Hepatocyte (in vitro differentiated cells): ENCODE results near the gene PRKG1. TPM values are rescaled to one million over a fixed set of nuclear protein-coding genes. Genes with fewer than 3 reads are reported as not detected.

Experiments used
- DNase-seq: peaks from one replicate; pipeline ENCODE4 v3.0.0-alpha.2; 2016; ENCODE audit warnings: low spot score
- H2AFZ ChIP-seq: fragments of 200-600 bp; sonication (generic); 2 replicates; pipeline ENCODE4 v1.6.0; 2016; ENCODE audit warnings: antibody characterized with exemption, mild to moderate bottlenecking
- H3K27ac ChIP-seq: fragments of 200-600 bp; sonication (generic); 2 replicates; pipeline ENCODE4 v1.5.1; 2016; ENCODE audit warnings: mild to moderate bottlenecking
- H3K27me3 ChIP-seq: fragments of 200-600 bp; sonication (generic); 2 replicates; pipeline ENCODE4 v1.6.1; 2016
- H3K36me3 ChIP-seq: fragments of 200-600 bp; sonication (generic); replicated peaks from 2 replicates; pipeline ENCODE4 v1.5.1; 2016; ENCODE audit warnings: low read depth; ENCODE audit not compliant: insufficient read depth
- H3K4me1 ChIP-seq: fragments of 200-600 bp; sonication (generic); 2 replicates; pipeline ENCODE4 v1.5.1; 2016; ENCODE audit warnings: mild to moderate bottlenecking, moderate library complexity; ENCODE audit not compliant: insufficient read depth
- H3K4me2 ChIP-seq: fragments of 200-600 bp; sonication (generic); 2 replicates; pipeline ENCODE4 v1.6.0; 2016
- H3K4me3 ChIP-seq: fragments of 200-600 bp; sonication (generic); 2 replicates; pipeline ENCODE4 v1.5.1; 2016; ENCODE audit warnings: mild to moderate bottlenecking
- H3K79me2 ChIP-seq: fragments of 200-600 bp; sonication (generic); 2 replicates; pipeline ENCODE4 v1.6.0; 2017; ENCODE audit warnings: mild to moderate bottlenecking
- H3K9me2 ChIP-seq: fragments of 200-600 bp; sonication (generic); replicated peaks from 2 replicates; pipeline ENCODE4 v1.6.0; 2017; ENCODE audit warnings: mild to moderate bottlenecking; ENCODE audit not compliant: insufficient read depth
- H3K9me3 ChIP-seq: fragments of 200-600 bp; sonication (generic); 2 replicates; pipeline ENCODE4 v1.5.1; 2016; ENCODE audit warnings: low read depth, mild to moderate bottlenecking
- H4K20me1 ChIP-seq: fragments of 200-600 bp; sonication (generic); 2 replicates; pipeline ENCODE4 v1.6.0; 2016; ENCODE audit warnings: mild to moderate bottlenecking; ENCODE audit not compliant: insufficient read depth, poor library complexity, severe bottlenecking
- EZH2 ChIP-seq: fragments of 200-600 bp; sonication (generic); IDR thresholded peaks from 2 replicates; pipeline ENCODE4 v1.6.1; 2016; ENCODE audit warnings: antibody characterized with exemption, mild to moderate bottlenecking, borderline replicate concordance
- EZH2phosphoT487 ChIP-seq: fragments of 200-600 bp; sonication (generic); IDR thresholded peaks from one replicate; pipeline ENCODE4 v1.6.1; 2018; ENCODE audit warnings: antibody characterized with exemption, mild to moderate bottlenecking, low read depth, moderate library complexity; ENCODE audit not compliant: unreplicated experiment, severe bottlenecking
- WGBS: methylation state at CpG from one replicate; pipeline ENCODE4 v1.1.6; 2016; ENCODE audit warnings: low lambda C conversion rate; ENCODE audit errors: missing lambda C conversion rate; 5-methylcytosine and 5-hydroxymethylcytosine counted together
- polyA plus RNA-seq: library from polyadenylated mRNA; unstranded; fragments of >200 nt; fragmentation: Nextera tagmentation; extraction: Ambion mirVana; gene quantifications from 2 replicates; pipeline ENCODE4 v1.2.1, GENCODE V29; 2016
- total RNA-seq: library from RNA; depleted of rRNA; stranded (reverse); fragments of >200 nt; gene quantifications from 2 replicates; pipeline ENCODE4 v1.2.3, GENCODE V29; 2014
- TF ChIP-seq, protein P1 (sequence below): fragments of 200-600 bp; sonication (generic); IDR thresholded peaks from 2 replicates; pipeline ENCODE4 v1.5.1; 2016; ENCODE audit warnings: antibody characterized with exemption, mild to moderate bottlenecking; ENCODE audit not compliant: poor library complexity

The PRKG1 gene
- total and polyA plus RNA-seq, 2 experiments from 2014 or later: 4.0 to 8.1 TPM

DNA sequence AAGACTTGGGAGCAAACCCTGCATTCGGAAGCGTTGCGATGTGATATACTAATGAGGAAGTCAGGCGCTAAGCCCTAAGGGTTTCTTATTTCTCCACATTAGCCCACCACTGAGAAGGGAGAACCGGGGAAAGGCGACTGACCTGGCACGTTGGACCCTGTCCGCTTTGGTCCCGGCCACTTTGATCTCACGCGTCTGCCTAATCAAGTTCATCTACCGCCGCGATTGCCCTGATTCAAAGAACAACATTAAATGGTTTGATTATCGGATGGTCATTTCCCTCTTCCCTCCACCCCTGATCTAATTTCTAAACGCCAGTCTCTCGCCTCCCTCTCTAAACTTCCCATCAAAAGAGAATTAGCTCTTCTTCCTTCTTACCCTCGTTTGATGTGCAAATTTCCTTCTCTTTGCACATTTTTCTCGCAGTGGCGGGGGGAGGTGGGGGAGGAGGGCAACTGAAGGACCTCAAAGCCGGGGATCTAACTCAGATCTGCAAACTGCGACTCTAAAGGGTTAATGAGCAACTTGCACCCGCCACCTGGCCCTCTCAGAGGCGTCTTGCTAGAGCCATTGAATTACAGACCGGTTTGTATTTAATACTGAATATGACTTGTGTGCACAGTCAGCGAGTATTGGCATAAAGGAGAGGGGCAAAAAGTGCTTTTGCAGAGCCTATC is 1239.1 kb downstream of the PRKG1 start:
- WGBS: 2% methylated on average over 26 of the region's 26 CpGs
- H3K4me2 ChIP-seq: peak overlapping the region; percentile 98
- H3K4me3 ChIP-seq: peak overlapping the region; percentile 90
- H4K20me1 ChIP-seq: no peaks in the 10 kb centered on the region
- TF ChIP-seq EZH2 (peak; percentile 79), EZH2phosphoT487 (no peak)
- TF ChIP-seq, protein P1, sequence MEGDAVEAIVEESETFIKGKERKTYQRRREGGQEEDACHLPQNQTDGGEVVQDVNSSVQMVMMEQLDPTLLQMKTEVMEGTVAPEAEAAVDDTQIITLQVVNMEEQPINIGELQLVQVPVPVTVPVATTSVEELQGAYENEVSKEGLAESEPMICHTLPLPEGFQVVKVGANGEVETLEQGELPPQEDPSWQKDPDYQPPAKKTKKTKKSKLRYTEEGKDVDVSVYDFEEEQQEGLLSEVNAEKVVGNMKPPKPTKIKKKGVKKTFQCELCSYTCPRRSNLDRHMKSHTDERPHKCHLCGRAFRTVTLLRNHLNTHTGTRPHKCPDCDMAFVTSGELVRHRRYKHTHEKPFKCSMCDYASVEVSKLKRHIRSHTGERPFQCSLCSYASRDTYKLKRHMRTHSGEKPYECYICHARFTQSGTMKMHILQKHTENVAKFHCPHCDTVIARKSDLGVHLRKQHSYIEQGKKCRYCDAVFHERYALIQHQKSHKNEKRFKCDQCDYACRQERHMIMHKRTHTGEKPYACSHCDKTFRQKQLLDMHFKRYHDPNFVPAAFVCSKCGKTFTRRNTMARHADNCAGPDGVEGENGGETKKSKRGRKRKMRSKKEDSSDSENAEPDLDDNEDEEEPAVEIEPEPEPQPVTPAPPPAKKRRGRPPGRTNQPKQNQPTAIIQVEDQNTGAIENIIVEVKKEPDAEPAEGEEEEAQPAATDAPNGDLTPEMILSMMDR: no peak
- H3K27ac ChIP-seq: no peak overlapping the region
- peaks cover 6% of the 10 kb centered on the region for H3K4me1 ChIP-seq
- H3K9me3 ChIP-seq: no peaks in the 10 kb centered on the region
- no peaks in the 10 kb centered on the region for H3K9me2 ChIP-seq
- DNase-seq: peak; percentile 17
- no peaks in the 10 kb centered on the region for H3K79me2 ChIP-seq
- H2AFZ ChIP-seq: peak overlapping the region; percentile 90
- H3K36me3 ChIP-seq: no peaks in the 10 kb centered on the region
- peaks cover 31% of the 10 kb centered on the region for H3K27me3 ChIP-seq

DNA sequence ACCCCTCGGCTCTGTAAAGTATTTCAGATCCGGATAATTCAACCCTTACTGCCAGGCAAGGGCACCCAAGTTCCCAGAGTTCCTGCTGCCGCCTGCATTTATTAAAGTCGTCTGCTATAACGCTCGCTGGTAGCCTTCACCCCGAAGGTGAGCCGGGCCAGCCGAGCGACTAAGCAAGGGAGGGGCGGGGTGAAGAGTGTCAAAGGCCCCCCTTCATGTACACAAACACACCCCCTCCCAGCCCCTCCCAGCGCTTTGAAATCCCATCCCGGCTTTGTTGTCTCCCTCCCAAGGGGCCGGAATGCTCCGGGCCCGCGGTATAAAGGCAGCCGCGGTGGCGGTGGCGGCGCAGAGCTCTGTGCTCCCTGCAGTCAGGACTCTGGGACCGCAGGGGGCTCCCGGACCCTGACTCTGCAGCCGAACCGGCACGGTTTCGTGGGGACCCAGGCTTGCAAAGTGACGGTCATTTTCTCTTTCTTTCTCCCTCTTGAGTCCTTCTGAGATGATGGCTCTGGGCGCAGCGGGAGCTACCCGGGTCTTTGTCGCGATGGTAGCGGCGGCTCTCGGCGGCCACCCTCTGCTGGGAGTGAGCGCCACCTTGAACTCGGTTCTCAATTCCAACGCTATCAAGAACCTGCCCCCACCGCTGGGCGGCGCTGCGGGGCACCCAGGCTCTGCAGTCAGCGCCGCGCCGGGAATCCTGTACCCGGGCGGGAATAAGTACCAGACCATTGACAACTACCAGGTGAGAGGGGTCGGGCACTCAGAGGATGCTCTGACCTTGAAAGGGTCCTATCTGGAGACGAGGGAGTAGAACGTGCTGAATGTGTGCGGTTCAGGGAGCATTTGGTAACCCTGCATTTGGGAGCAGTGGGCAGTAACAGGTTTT is 1239.9 kb downstream of the PRKG1 start, which contains the start of gene DKK1:
Gene DKK1, plus strand, starts transcription at position 349 of the 889 bp plus-strand sequence. Its CDS starts 154 bp downstream, at position 503.
- TF ChIP-seq EZH2phosphoT487 (no peak), EZH2 (peak; percentile 6)
- TF ChIP-seq, protein P1: peak; percentile 89
- H3K36me3 ChIP-seq: no peaks in the 10 kb centered on the region
- H3K4me3 ChIP-seq: peak within 1 kb of the TSS; percentile 90
- WGBS: 1% methylated on average over 44 of the region's 55 CpGs
- DNase-seq: peak; percentile 86
- H4K20me1 ChIP-seq: no peaks in the 10 kb centered on the region
- peak within 1 kb of the TSS; percentile 90 for H2AFZ ChIP-seq
- no peaks in the 10 kb centered on the region for H3K9me3 ChIP-seq
- no peaks in the 10 kb centered on the region for H3K79me2 ChIP-seq
- H3K4me2 ChIP-seq: peak within 1 kb of the TSS; percentile 98
- peaks cover 31% of the 10 kb centered on the region for H3K27me3 ChIP-seq
- peaks cover 6% of the 10 kb centered on the region for H3K4me1 ChIP-seq
- H3K27ac ChIP-seq: no peak within 1 kb of the TSS
- no peaks in the 10 kb centered on the region for H3K9me2 ChIP-seq

DNA sequence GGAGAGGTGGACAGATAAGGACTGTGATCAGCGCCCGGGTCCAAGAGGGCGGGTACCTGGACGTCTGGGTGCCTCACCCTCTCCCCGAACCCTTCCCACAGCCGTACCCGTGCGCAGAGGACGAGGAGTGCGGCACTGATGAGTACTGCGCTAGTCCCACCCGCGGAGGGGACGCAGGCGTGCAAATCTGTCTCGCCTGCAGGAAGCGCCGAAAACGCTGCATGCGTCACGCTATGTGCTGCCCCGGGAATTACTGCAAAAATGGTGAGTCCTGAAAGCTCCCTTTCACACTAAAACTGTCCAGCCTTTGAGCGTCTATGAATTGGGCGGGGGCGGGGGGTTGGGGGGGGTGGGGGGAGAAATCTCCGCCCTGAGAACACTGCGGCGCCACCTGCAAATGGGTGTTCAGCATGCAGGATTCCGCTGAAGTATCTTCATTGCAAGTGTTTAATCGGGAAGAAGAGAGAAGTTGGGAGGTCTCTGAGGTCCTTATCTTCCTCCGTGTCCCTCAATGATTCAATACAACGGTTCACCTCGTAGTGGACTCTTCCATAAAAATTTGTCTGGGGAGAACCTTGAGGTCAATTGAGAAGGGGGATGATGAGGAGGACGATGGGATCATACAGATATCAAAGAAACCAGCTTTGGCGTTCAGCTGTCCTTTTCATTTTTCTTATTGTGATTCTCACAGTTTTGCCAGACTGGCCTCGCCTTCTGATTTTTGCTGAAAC is 1240.7 kb downstream of the PRKG1 start:
- peaks cover 25% of the 10 kb centered on the region for H3K27me3 ChIP-seq

More for the DNA sequence above, 1240.7 kb downstream of the PRKG1 start:
- Histone ChIP-seq H2AFZ (peak overlapping the region; percentile 90), H3K4me1 (peaks cover 10% of the 10 kb centered on the region), H3K27ac (no peak overlapping the region), H3K4me2 (peak overlapping the region; percentile 98), H3K4me3 (peak overlapping the region; percentile 90), H4K20me1 (no peaks in the 10 kb centered on the region), H3K9me3 (no peaks in the 10 kb centered on the region), H3K36me3 (no peaks in the 10 kb centered on the region), H3K9me2 (no peaks in the 10 kb centered on the region), H3K79me2 (no peaks in the 10 kb centered on the region)
- peak; percentile 30 for DNase-seq
- 10% methylated on average over 35 of the region's 36 CpGs for WGBS
- TF ChIP-seq EZH2phosphoT487 (no peak), EZH2 (no peak)
- TF ChIP-seq, protein P1: no peak
